Measurements from ENCODE around the gene ZNF302. TPM values are rescaled to one million over a fixed set of nuclear protein-coding genes. Genes with fewer than 3 reads are reported as not detected.

The ZNF302 gene
- total RNA-seq, 4 donors from 2014 or later = 25.7 to 34.1 (median 27.7) TPM

DNA sequence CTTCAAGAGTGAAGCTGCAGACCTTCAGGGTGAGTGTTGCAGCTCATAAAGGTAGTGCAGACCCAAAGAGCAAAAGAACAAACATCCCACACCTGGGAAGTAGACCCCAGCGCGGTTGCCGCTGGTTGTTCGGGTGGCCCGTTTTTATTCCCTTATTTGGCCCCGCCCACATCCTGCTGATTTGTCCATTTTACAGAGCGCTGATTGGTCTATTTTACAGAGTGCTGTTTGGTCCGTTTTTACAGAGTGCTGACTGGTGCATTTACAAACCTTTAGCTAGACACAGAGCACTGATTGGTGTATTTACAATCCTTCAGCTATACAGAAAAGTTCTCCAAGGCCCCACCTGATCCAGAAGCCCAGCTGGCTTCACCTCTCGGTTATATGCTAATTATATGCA lies 1.6 kb upstream of the ZNF302 start:
- TF ChIP-seq, protein P1, sequence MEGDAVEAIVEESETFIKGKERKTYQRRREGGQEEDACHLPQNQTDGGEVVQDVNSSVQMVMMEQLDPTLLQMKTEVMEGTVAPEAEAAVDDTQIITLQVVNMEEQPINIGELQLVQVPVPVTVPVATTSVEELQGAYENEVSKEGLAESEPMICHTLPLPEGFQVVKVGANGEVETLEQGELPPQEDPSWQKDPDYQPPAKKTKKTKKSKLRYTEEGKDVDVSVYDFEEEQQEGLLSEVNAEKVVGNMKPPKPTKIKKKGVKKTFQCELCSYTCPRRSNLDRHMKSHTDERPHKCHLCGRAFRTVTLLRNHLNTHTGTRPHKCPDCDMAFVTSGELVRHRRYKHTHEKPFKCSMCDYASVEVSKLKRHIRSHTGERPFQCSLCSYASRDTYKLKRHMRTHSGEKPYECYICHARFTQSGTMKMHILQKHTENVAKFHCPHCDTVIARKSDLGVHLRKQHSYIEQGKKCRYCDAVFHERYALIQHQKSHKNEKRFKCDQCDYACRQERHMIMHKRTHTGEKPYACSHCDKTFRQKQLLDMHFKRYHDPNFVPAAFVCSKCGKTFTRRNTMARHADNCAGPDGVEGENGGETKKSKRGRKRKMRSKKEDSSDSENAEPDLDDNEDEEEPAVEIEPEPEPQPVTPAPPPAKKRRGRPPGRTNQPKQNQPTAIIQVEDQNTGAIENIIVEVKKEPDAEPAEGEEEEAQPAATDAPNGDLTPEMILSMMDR (IDR thresholded peaks at IDR 0.05; ENCODE audit: low read depth) = no peak

DNA sequence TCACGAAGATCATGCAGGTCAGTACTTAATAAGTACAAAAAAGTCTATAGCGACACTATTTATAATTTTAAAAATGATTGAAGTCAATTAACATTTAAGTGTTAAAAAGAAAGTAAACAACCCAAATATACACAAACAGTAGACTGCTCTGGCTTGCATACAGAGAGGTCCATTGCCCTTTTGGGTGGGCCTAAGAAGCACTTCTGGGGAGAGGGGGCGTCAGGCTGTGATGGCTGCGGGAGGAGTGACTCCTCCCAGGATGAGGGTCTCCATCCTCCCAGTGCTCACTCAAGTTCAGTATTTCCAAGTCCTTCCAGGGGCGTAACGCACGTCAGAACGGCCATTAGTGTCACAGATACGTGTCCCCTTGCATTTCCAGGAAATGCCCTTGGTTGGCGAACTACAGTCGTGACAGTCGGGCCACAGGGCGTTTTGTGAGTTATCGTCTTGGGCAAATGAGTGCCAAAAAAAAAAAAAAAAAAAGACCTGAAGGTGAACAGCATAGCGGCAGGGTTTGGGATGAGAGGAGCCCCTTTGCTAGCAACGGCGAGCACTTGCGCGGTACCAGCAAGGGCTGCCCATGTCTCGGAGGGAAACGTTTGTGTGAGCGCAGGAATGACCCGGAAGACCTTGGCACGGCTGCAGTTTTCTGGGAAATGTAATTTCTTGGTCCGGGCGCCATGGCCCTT lies 637 bp upstream of the ZNF302 start, which contains the start of gene SCGB2B2:
SCGB2B2 (minus strand) TSS at position 463 of the 689 bp plus-strand sequence. CDS start 82,596 bp downstream, outside the sequence.
- TF ChIP-seq, protein P1 (IDR thresholded peaks at IDR 0.05; ENCODE audit: low read depth) = no peak

- TF ChIP-seq, protein P1 (IDR thresholded peaks at IDR 0.05; ENCODE audit: low read depth) = no peak
Observed at GRCh38 chr19:34678085-34678412, 571 bp downstream of the ZNF302 start.

- TF ChIP-seq, protein P1 (IDR thresholded peaks at IDR 0.05; ENCODE audit: low read depth) = no peak
Observed at GRCh38 chr19:34678421-34678820, 943 bp downstream of the ZNF302 start.

DNA sequence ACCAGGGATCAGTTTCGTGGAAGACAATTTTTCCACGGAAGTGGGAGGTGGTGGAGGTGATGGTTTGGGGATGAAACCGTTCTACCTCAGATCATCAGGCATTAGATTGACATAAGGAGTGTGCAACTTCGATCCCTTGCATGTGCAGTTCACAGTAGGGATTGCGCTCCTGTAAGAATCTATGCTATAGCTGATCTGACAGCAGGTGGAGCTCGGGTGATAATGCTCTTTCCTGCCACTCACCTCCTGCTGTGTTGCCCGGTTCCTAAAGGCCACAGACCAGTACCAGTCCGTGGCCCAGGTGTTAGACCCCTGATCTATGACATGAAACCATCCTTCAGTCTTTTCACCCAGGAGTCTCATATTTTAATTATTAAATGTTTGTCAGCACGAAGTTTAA lies 4.0 kb downstream of the ZNF302 start:
- TF ChIP-seq, protein P1 (IDR thresholded peaks at IDR 0.05; ENCODE audit: low read depth) = no peak

- TF ChIP-seq, protein P1 (IDR thresholded peaks at IDR 0.05; ENCODE audit: low read depth) = no peak
Observed at GRCh38 chr19:34686455-34686854, 9.0 kb downstream of the ZNF302 start.

- TF ChIP-seq, protein P1 (IDR thresholded peaks at IDR 0.05; ENCODE audit: low read depth) = no peak
Observed at GRCh38 chr19:34687348-34687747, 9.9 kb downstream of the ZNF302 start.

Measured in subcutaneous adipose tissue (tissue), 4 donors.